Stimulated activated CD8-positive, alpha-beta memory T cell treated with anti-CD3 and anti-CD28 coated beads, Interleukin-4, amount 100 ng/mL, for 4 hours (primary cell): ENCODE data around the gene F7.

Experiments
- DNase-seq, 2 donors: peaks; one replicate each; pipeline ENCODE4 v3.0.0-alpha.2; 2020; ENCODE audit warnings: low read depth in 2 of 2, low spot score in 1 of 2

F7 gene

DNA sequence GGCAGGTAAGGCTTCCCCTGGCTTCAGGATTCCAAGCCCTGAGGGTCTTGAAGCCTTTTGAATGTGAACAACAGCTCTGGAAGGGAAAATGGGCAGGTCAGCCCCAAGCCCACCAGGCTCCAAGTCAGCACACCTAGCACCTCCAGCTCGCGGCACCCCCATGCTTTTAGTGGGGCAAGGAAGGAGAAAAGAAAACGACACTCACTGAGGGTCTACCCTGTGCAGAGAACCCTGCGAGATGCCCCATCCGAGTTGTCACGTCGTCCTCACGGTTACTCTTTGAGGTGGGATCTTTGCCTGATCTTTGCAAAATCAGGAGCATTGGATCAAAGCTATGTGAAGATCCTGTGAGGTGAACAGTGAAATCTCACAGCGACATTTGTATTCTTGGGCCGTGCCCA lies 11.3 kb downstream of the F7 start:
- DNase-seq, result no peak

DNA sequence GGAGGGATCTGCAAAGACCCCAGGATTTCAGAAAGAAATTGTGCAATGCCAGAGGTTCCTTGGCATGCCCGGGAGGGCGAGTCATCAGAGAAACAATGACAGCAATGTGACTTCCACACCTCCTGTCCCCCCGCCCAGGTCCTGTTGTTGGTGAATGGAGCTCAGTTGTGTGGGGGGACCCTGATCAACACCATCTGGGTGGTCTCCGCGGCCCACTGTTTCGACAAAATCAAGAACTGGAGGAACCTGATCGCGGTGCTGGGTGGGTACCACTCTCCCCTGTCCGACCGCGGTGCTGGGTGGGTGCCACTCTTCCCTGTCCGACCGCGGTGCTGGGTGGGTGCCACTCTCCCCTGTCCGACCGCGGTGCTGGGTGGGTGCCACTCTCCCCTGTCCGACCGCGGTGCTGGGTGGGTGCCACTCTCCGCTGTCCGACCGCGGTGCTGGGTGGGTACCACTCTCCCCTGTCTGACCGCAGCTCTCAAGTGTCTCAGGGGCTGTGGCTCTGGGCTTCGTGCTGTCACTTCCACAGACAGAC lies 11.8 kb downstream of the F7 start:
- DNase-seq, result no peak

DNA sequence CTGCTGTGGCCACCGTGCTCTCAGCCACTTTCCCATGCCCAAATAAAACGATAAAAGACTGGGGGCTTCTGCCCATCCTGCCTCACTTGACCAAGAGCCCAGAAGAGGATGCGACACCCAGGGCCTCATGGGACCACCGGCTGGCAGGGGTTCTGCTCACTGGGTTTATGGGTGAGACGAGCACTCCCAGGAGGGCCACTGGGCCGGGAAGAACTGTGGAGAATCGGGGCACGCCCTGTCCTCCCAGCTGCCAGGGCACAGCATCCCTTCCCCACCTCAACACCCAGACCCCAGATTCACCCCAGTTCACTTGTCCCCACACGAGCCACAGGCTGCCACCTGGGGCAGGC lies 12.3 kb downstream of the F7 start:
- DNase-seq, result no peak

DNA sequence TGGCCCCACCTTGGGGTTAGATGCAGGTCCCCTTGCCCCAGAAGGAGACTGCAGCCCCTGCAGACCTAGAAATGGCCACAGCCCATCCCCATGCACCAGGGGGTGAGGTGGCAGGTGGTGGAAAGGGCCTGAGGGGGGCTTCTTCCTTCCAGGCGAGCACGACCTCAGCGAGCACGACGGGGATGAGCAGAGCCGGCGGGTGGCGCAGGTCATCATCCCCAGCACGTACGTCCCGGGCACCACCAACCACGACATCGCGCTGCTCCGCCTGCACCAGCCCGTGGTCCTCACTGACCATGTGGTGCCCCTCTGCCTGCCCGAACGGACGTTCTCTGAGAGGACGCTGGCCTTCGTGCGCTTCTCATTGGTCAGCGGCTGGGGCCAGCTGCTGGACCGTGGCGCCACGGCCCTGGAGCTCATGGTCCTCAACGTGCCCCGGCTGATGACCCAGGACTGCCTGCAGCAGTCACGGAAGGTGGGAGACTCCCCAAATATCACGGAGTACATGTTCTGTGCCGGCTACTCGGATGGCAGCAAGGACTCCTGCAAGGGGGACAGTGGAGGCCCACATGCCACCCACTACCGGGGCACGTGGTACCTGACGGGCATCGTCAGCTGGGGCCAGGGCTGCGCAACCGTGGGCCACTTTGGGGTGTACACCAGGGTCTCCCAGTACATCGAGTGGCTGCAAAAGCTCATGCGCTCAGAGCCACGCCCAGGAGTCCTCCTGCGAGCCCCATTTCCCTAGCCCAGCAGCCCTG lies 12.8 kb downstream of the F7 start:
- no peak for DNase-seq

DNA sequence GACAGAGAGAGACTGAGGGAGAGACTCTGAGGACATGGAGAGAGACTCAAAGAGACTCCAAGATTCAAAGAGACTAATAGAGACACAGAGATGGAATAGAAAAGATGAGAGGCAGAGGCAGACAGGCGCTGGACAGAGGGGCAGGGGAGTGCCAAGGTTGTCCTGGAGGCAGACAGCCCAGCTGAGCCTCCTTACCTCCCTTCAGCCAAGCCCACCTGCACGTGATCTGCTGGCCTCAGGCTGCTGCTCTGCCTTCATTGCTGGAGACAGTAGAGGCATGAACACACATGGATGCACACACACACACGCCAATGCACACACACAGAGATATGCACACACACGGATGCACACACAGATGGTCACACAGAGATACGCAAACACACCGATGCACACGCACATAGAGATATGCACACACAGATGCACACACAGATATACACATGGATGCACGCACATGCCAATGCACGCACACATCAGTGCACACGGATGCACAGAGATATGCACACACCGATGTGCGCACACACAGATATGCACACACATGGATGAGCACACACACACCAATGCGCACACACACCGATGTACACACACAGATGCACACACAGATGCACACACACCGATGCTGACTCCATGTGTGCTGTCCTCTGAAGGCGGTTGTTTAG lies 13.7 kb downstream of the F7 start:
- no peak for DNase-seq

DNA sequence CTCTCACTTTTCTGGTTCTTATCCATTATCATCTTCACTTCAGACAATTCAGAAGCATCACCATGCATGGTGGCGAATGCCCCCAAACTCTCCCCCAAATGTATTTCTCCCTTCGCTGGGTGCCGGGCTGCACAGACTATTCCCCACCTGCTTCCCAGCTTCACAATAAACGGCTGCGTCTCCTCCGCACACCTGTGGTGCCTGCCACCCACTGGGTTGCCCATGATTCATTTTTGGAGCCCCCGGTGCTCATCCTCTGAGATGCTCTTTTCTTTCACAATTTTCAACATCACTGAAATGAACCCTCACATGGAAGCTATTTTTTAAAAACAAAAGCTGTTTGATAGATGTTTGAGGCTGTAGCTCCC lies 14.2 kb downstream of the F7 start:
- no peak for DNase-seq

DNA sequence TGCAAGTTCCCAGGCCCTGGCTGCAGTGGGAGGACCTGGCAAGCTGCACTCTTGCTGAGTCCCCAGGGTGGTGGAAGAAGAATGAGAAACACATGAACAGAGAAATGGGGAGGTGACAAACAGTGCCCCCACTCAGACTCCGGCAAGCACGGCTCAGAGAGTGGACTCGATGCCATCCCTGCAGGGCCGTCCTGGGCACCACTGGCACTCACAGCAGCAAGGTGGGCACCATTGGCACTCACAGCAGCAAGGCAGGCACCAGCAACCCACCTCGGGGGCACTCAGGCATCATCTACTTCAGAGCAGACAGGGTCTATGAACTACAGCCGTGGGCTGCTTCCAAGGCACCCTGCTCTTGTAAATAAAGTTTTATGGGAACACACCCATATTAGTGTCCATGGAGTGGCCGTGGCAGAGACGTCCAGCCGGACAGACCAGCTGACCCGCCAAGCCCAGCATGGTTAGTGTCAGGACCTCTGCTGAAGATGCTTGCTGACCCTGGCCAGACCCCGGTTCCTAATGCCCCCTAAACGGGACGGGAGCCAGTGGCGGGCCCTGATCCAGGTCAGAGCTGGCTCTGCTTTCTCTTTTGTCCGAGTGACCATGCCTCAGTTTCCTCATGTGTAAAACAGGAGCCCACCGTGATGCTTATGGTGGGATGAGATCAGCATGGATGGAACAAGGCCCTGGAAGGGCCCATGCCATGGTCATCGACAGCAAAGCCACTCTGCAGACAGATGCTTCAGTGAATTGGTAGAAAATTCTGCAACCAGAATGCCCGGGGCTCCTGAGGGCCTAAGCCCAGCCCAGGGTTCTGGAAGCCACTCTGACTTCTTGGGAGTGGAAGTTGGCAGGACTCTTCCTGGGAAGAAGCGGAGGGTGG lies 14.9 kb downstream of the F7 start:
- no peak for DNase-seq

DNA sequence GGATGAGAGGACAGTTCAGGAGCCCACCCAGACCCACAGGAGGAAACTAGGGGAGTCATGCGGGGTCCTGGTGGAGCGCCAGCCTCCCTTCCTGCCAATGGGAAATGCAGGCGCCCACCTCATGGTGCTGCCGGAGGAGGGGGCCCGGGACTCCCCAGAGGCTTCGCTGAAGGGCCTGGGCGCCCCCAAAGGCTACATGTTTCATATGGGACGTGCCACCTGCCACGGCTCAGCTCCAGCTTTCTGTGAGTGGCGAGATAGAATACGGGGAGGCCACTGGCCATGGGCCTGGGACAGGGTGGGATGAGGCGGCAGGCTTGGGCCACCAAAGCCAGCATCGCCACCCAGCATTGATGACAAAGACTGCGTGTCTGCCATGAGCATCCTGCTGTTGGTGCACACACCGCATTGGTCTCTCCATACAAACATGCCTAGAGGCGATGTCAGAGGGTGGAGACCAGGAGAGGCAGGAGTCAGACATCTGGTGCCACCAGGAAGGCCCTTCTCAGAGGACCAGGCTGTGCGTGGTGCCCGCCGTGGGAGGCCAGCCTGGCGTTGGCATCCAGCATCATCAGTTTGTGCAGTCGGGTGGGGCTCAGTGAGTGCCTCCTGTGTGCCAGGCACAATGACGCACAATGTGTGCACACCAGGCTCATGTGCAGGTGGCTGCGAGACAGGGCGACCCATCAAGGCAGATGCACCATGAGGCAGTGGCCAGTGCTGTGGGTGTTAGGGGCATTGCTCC lies 15.8 kb downstream of the F7 start:
- DNase-seq, result no peak

DNA sequence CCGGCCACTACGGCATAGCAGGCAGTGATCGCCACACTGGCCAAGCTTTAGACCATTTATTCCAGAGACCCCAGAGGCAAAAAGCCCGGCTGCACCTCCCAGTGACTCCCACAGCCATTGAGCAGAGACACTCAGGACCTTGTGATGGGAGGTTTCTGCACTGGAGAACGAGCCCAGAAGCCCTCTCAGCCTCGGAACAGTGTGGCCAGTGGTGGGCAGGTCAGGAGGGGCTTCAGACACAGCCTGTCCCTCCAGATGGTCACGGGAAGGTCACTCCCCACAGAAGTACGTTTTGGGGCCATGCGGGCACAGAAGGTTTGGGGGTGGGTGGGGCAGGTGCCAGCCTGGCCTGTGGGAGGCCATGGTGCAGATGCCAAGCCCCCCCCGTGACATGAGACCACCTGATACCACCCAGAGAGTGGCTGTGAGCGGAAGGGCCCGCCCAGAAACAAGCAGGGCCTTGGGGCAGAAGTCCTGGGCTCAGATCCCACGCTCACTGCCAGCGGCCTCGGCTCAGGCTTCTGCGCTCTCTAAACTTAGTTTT lies 16.4 kb downstream of the F7 start:
- DNase-seq, result no peak

DNA sequence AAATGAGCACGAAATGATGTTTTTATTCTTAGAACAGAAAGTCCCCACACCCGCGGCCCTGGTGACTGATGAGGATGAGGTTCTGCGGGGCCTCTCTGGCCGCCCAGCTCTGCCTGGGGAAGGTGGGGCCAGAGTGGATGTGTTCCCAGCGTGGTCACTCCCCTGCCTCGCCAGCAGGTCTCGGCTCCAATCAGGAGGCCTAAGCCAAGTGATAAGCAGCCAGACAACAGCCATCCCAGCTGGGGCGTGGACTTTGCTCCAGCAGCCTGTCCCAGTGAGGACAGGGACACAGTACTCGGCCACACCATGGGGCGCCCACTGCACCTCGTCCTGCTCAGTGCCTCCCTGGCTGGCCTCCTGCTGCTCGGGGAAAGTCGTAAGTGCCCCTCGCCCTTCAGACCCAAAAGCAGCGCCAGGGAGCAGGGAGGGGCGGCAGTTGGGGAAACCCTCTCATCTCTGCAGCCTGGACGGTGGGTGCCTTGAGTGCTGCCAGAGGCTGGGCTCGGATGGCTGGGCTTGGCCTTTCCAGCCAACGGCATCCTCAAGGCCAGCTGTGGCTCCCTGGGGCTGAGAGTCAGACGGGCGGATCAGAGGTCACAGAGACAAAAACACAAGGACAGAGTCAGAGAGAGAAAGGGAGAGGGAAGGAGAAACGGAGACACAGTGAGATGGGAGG lies 17.1 kb downstream of the F7 start, which contains the start of gene F10:
F10 (plus strand) TSS at position 250 of the 676 bp plus-strand sequence; CDS start at position 307, 57 bp downstream.
- no peak for DNase-seq

DNA sequence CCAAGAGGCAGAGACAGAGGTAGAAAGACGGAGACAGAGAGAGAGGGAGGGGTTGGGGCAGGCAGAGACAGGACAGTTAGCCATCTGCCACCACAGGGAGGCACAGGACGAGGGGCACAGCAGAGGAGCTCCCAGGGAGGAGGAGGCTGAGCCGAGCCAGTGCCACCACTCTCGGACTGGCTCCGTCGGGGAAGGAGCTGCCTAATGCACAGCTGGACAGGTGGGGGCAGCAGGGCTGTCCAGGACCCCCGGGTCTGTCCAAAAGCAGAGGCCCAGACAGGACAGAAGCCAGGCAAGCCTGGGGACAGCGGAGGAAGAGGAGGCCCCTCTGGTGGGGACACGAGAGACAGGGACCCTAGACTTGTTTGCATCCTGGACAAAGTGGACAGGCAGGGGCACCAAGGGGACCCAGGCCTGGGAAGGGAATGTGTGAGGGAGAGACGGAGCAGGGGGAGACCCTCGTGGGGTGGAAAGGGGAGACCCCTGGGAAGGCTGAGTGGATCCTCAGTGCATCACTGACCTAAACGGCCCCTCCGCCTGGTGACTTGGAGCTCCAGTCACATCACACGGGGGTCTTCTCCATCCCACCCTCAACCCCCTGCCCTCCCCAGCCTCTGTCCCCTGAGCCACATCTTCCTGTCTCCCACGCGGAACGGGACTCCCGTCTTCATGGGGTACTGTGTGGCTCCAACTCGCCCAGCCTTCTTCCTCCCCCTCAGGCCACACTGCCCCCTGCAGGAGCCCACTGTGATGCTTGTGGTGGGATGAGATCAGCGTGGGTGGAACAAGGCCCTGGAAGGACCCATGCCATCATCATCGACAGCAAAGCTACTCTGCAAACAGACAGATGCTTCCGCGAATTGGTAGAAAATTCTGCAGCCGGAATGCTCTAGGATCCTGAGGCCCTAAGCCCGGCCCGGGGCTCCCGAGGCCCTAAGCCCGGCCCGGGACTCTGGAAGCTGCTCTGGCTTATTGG lies 17.9 kb downstream of the F7 start:
- DNase-seq, result no peak

DNA sequence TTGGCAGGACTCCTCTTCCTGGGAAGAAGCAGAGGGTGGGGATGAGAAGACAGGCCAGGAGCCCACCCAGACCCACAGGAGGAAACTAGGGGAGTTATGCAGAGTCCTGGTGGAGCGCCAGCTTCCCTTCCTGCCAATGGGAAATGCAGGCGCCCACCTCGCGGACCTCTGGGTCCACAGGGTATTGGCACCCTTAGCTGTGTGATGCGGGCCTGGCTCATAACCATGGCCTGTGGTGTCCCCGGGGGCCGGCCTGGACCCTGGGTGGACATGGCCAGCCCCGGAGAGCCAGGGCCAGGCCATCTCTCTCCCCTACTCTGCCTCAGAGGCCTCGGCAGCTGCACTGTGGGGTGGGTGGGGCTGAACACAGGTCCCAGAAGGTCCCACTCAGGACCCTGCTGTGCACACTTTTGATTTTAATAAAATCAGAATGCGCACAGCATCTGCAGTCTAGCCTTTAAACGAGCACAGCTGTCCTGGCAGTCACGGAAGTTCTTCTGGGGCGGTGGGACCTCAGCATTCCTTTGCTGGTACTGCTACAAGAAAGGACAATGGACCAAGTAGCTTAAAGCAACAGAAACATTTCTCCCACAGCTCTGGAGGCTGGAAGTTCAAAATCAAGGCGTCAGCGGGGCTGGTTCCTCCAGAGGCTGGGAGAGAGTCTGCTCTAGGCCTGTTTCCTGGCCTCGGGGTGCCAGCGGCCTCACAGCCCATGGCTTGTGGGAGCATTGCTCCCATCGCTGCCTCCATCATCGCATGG lies 18.8 kb downstream of the F7 start:
- DNase-seq, result no peak

DNA sequence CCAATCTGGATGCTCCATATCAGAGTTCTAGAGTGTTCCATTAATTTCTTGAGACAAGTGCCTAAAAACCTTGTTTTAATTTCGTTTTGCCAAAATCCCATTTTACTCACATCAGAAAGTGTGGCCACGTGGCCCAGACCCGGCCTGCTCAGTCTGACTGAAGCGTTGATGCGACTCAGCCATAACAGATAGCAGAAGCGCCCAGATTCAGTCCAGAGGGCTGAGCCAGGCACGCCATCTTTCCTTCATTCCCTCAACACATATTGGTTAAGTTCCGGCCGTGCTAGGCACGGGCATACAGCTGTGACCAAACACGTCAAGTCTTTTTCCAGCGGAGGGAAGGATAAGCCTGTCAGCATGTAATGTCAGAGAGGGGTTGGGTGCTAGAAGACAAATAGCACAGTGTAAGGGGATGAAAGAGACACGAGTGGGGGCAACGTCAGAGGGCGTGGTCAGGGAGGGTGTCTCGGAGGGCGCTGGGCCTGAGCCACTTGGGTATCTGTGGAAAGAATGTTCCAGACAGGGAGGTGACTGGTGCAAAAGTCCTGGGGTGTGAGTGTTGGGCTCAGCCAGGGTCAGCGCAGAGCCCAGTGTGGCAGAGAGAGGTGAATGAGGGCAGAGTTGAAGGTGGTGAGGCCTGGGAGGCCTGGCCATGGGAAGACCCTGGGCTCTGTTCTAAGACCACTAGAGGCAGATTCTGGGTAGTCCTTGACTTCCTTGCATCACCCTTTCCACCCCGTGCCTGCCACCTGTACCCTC lies 20.1 kb downstream of the F7 start:
- DNase-seq, result no peak

DNA sequence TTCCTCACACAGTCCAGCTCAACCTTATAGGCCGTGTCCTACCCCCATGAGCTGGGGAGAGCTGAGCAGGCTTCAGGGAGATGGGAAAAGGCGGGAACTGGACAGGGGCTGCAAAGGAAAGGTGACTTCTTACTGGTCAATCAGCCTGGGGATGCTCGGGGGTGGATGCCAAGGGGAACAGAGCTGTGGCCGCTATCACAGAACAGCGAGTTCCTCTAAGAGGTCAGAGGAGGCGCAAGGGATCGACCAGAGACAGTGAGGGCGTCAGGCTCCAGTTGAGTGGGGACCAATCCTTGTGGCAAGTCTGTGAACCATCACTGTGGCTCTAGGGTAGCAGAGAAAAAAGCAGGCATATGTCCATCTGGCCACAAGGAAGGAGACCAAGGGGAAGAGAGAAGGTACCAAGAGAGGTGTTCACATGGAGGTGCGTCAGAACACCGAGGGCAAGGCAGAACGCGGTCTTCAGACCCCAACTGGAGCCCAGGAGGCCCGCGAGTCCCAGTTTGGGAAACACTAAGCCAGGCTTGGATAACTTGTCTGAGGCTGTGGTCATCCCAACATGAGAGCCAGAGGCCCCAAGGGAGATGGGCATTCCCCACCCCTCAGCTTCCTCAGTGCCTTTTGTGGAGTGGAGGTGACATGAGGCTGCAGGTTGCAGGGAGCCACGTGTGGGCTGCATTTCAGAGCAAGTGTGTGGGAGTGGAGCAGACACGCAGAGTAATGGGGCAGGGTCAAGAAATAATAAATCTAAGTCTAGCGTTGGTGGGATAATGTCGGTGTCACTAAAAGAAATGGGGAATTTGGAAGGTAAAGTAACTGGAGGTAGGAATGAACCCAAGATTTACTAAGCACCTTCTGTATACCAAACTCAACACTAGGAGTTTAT lies 20.9 kb downstream of the F7 start:
- DNase-seq, result no peak

DNA sequence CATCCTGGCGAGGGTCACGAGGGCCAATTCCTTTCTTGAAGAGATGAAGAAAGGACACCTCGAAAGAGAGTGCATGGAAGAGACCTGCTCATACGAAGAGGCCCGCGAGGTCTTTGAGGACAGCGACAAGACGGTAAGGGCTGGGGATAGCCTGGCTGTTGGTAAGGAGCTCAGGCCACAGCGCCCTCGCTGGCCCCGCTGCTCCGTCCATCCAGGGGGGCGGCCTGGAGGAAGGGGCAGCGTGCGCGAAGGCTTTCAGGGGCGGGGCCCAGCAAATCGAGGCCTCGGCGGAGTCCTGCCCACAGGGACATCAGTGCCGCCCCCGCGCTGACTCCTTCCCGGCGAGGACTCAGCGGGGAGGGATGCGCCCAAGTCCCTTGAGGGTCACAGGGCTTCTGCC lies 23.9 kb downstream of the F7 start:
- DNase-seq, result no peak

DNA sequence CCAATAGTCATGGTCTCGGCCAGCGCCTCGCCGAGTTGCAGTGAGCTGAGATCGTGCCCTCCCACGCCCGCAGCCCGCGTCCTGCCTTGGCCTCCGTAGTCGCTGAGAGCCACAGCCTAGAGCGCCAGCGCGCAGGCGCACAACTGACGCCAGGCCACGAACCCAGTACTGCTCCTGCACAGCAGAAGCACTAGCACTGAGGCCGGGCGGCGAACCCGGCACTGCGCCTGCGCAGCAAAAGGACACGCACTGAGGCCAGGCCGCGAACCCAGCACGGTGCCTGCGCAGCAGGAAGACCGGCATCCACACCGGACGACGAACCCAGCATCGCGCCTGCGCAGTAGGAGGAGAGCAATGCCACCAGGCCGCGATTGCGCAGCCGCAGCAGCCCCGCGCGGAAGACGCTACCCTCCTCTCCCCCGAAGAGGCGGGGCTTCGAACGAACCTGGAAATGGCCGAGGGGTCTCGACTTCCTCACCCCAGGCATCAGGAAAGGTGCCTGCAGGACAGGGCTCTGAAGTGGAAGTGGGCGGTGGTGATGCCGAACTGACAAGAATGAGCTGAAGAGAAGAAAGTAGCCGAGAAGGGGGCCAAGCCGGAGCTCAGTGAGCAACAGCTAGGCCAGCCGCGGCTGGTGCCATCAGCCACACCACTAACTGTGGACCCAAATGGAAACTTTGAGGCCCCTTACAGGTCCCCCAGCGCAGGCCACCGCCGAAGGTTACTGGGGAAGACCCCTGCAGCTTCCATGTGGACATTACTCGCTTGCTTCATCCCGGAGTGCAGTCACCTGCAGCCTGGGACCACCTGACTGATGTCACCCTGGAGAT lies 24.5 kb downstream of the F7 start:
- no peak for DNase-seq
